HG02943 (cell line): ENCODE measurements around the gene OR4N2.
"Not testable (repeated sequence)": the region's sequence is repeated elsewhere in the genome, so short reads cannot be mapped to it uniquely, and the experiment has no call there.

Experiments
- ATAC-seq: cut with Tn5 transposase; IDR thresholded peaks from one replicate; pipeline ENCODE4 v1.9.1; 2021; ENCODE audit warnings: mild to moderate bottlenecking, low read depth, moderate library complexity; ENCODE audit not compliant: unreplicated experiment

OR4N2 gene

GRCh38 chr14:19803470-19803869 is at the start of gene OR4N2:
Gene OR4N2, plus strand, starts transcription at chr14:19803770. Its CDS starts 23,679 bp downstream, at chr14:19827449.
- not testable (repeated sequence) for ATAC-seq

GRCh38 chr14:19754172-19754571 is 49.4 kb upstream of the OR4N2 start:
- no peak for ATAC-seq

- not testable (repeated sequence) for ATAC-seq
These were observed 32.1 kb upstream of the OR4N2 start for GRCh38 chr14:19771491-19771890.

GRCh38 chr14:19771895-19772430 is 31.6 kb upstream of the OR4N2 start:
- no peak for ATAC-seq

GRCh38 chr14:19772454-19772853 is 31.1 kb upstream of the OR4N2 start:
- ATAC-seq, result not testable (repeated sequence)

- ATAC-seq, result not testable (repeated sequence)
These were observed 30.4 kb upstream of the OR4N2 start, which contains the start of gene OR4M1 for GRCh38 chr14:19773204-19773603. Gene OR4M1, plus strand, starts transcription at chr14:19773504. Its CDS starts 6,819 bp downstream, at chr14:19780323.

- ATAC-seq, result no peak
These were observed 28.0 kb upstream of the OR4N2 start for GRCh38 chr14:19775587-19775986.

- not testable (repeated sequence) for ATAC-seq
These were observed 17.7 kb upstream of the OR4N2 start for GRCh38 chr14:19785848-19786247.

- not testable (repeated sequence) for ATAC-seq
These were observed 16.3 kb upstream of the OR4N2 start for GRCh38 chr14:19787318-19787717.

GRCh38 chr14:19788150-19788549 is 15.4 kb upstream of the OR4N2 start:
- ATAC-seq, result not testable (repeated sequence)

GRCh38 chr14:19796520-19797108 is 7.0 kb upstream of the OR4N2 start:
- ATAC-seq, result not testable (repeated sequence)

- ATAC-seq, result no peak
These were observed 3.7 kb upstream of the OR4N2 start for GRCh38 chr14:19799880-19800279.

GRCh38 chr14:19800282-19801117 is 3.1 kb upstream of the OR4N2 start:
- no peak for ATAC-seq

- ATAC-seq, result no peak
These were observed 2.5 kb upstream of the OR4N2 start for GRCh38 chr14:19801118-19801464.

- ATAC-seq, result not testable (repeated sequence)
These were observed 9.8 kb downstream of the OR4N2 start for GRCh38 chr14:19813171-19813920.

GRCh38 chr14:19819879-19820278 is 16.3 kb downstream of the OR4N2 start:
- ATAC-seq, result not testable (repeated sequence)

- not testable (repeated sequence) for ATAC-seq
These were observed 17.4 kb downstream of the OR4N2 start for GRCh38 chr14:19821016-19821415.

GRCh38 chr14:19823178-19823577 is 19.6 kb downstream of the OR4N2 start:
- ATAC-seq, result no peak

- ATAC-seq, result no peak
These were observed 20.2 kb downstream of the OR4N2 start for GRCh38 chr14:19823765-19824164.

GRCh38 chr14:19827626-19828244 is 24.2 kb downstream of the OR4N2 start:
- not testable (repeated sequence) for ATAC-seq
